Hematopoietic multipotent progenitor cell treated with erythropoietin and hydrocortisone succinate and interleukin-3 and kit ligand, for 8 days (in vitro differentiated cells): ENCODE results near the gene WDFY2.

Experiments used
- DNase-seq: peaks from one replicate; pipeline ENCODE4 v3.0.0-alpha.2; 2015

The WDFY2 gene

DNA sequence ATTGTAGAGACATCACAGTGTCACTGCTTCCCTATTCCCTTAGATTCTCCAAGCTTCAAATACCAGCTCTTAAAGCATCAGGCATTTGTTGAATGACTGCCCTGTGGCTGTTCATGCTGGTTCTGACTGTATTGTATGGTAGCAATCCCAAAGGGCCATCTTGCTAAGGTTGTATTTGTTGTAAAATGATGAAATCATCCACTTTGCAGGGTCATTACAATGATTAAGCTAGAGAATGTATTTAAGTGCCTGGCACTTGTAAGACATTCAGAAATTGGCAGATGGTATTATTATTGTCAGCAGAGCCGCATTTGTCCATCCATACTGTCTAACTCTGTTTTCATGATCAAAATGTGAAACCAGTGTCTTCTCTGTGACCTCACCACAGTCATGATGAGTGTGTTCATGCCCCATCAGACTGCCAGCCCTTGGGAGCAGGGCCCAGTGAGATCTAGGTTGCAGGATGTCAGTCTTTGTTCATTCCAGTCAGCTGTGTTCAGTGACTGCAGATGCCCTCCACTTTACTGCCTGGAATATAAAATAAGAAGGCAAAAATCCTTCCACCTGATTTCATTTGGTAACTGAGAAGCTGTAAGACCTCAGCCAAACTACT, 133.6 kb downstream of the WDFY2 start:
- no peak for DNase-seq

DNA sequence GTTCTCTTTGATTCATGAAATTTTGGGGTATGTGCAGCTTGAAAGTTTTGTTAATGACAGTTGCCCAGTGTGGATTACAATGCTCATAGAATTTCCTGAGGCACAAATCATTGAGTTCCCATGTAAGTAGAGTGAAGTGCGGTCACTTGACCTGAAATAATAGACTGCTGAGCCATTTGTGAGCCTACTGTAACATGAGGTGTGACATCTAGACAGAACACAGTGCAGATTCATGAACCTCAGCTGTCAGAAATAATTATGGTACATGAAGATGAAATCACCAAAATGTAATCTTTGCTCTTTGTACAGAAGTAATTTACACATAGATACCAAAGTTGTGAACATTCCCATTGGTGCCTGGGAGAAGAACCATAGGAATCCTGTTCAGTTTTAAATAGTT, 135.1 kb downstream of the WDFY2 start:
- no peak for DNase-seq

GRCh38 chr13:51721496-51721895, 137.2 kb downstream of the WDFY2 start:
- no peak for DNase-seq

GRCh38 chr13:51723529-51723928, 139.3 kb downstream of the WDFY2 start:
- no peak for DNase-seq

DNA sequence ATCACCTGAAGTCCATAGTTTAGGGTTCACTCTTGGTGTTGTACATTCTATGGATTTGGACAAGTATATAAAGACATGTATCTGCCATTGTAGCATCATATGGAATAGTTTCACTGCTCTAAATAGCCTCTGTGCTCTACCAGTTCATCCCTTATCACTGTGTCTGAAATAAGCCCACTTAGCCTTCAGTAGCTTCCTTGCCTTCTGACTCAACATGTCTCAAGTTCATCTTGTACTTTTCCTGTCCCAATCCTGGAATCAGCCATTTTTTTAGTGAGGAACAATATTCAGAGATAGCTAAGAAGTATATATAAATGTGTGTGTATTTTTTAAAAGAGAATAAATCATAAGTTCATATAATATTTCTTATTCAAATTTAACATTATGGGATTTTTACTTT, 140.5 kb downstream of the WDFY2 start:
- DNase-seq, result no peak

GRCh38 chr13:51726446-51727193, 142.4 kb downstream of the WDFY2 start:
- no peak for DNase-seq

- no peak for DNase-seq
These were observed 143.5 kb downstream of the WDFY2 start for GRCh38 chr13:51727634-51728274.

GRCh38 chr13:51728275-51728673, 144.0 kb downstream of the WDFY2 start:
- DNase-seq, result no peak

DNA sequence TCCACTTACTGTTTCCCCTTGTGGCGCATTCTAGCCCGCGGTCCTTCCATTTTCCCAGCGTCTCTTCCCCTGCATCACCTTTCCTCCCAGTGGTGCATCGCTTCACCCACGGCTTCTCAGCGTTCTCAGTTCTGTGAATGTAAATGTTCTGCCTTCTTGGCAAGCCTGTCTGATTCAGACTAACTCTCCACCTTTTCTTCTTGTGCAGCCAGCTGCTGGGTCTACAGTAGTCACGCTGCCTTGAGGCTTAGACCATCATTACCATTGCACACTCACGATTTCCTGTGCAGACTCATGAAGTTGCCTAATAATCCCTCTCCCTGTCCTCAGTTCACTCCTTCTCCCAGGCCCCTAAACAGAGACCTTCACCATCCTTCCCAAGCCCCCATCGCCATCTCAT, 144.7 kb downstream of the WDFY2 start:
- DNase-seq, result no peak

GRCh38 chr13:51729866-51730553, 145.7 kb downstream of the WDFY2 start:
- no peak for DNase-seq

GRCh38 chr13:51730927-51731326, 146.7 kb downstream of the WDFY2 start:
- DNase-seq, result no peak

GRCh38 chr13:51731759-51732158, 147.5 kb downstream of the WDFY2 start:
- no peak for DNase-seq

- no peak for DNase-seq
These were observed 149.4 kb downstream of the WDFY2 start for GRCh38 chr13:51733374-51734298.

DNA sequence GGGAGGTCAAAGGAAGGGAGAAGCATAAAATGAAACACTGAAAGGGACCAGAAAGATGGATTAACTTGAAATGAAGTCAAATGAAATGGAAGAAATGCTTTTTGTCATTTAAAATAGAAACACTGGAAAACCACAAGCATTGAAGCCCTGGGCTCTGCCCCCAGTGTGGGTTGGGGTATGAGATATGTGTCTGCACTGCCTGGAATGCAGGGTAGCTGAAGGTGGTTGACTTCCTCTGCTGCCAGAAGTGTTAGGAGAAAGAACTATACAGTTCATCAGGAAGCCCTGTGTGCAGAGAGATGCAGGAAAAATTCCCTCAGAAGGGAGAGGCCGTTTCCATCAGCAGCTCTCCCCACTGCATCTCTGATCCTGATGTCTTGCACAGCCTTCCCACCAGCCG, 150.5 kb downstream of the WDFY2 start:
- no peak for DNase-seq

DNA sequence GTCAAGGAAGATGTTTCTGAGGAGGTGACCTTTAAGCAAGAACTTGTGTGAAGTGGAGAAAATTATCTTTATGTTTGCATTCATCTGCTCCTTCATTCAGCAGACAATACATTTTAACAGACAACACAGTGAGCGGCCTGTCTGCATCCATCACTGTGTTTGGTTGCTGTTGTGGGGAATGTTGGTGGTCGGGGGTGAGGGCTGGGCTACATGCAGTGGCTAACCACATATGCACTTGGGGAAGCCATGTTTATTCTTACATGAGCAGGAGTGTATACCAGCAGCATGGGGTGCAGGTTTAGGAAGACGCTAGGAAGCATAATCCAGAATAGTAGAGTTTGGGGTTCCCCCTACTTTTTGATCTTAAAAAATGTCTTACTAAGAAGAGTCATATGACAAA, 153.3 kb downstream of the WDFY2 start:
- no peak for DNase-seq

- DNase-seq, result no peak
These were observed 154.1 kb downstream of the WDFY2 start for GRCh38 chr13:51738226-51738905.

- DNase-seq, result no peak
These were observed 154.9 kb downstream of the WDFY2 start for GRCh38 chr13:51739027-51739764.

DNA sequence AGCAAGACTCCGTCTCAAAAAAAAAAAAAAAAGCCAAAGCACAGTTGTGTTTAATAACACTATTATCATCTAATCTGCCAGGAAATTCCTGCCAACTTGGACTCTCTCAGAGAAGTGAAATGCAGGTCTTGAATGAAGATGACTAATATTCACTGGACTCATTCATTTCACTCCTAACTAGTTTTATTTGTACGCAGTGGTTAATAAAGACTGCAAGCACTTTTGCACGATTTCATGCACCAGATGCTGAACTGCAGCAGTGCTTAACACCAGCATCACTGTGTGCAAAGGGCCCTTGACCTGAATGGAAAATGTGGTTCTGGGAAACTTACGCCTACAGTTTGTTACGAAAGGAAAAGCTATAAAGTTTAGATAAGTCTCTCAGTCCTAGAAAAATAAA, 156.4 kb downstream of the WDFY2 start:
- DNase-seq, result no peak

- DNase-seq, result no peak
These were observed 157.8 kb downstream of the WDFY2 start for GRCh38 chr13:51742031-51742430.

GRCh38 chr13:51742611-51743010, 158.3 kb downstream of the WDFY2 start:
- no peak for DNase-seq

DNA sequence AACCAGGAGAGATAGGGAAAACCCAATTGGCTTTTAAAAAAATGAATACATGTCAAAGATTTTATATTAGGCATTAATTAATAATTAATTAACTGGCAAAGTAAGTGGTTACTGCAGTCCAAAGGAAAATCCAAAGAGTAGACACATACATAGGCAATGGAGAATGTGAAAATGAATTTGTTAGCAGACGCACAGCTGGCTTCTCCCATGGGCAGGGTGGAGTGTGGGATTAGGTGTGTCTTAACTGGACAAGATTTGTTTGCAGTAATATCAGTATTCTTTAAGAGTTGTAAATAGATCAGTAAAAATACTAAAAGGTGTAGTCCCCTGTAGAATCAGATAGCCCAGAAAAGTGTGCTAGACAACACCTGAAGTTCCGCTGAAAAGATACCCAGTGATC, 161.0 kb downstream of the WDFY2 start:
- no peak for DNase-seq
